ENCODE results near the gene C9orf153.

Gene C9orf153

DNA sequence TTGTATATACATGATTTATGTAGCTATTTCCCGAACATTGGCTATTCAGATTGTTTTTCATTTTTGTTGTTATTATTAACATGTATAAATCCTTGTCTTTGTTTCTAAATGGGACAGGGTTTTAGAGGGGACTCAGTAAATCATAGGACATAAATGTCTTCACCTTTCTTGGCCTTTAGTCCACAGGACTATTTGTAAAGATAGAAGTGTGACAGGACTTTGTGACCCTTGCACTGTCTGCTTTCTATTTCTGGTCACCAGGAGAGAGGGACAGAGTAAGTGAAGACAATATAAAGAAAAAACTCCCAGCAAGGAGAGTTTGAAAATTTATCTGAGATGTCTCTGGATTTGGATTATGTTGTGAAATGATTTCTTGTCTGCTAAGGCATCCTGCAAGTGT, 81.5 kb downstream of the C9orf153 start:
- no peak for DNase-seq (ENCODE audit: low read depth, low spot score)
- peaks cover 1% of the 10 kb centered on the region; the same call in 1 of the 2 replicates for H3K4me1 ChIP-seq (ENCODE audit: control insufficient read depth, insufficient read depth, low read length)
- no CpG with 5 or more reads among the region's 1 CpG for WGBS (ENCODE audit: insufficient coverage, insufficient read length)
- H3K4me3 ChIP-seq (ENCODE audit: low read length), result no peak overlapping the region
- no peaks in the 10 kb centered on the region for H3K27me3 ChIP-seq (ENCODE audit: control insufficient read depth, insufficient read depth, low read length)
- no peaks in the 10 kb centered on the region for H3K9me3 ChIP-seq (ENCODE audit: control insufficient read depth, insufficient read depth, low read length)
- no peaks in the 10 kb centered on the region for H3K36me3 ChIP-seq (ENCODE audit: control insufficient read depth, insufficient read depth, low read length)
- H3K27ac ChIP-seq (ENCODE audit: low read length), result no peak overlapping the region

DNA sequence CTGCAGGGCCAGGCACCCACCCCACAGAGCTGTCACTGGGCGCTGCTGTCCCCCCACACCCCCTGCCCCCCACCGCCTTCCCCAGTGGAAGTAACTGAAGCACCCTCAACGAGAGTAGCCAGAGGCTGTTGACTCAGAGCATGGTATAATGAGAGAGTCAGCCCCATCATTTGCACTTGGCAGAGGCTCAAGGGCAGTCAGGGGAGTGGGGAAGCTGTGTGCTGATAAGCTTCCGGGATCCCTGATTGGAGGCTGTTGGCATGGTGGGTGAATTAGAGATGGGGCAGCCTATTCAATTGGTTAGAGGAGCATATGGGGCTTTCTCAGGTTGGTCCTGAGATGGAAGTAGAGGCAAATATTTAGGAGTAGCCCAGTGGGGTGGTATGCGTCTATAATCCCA, 83.0 kb downstream of the C9orf153 start:
- Histone ChIP-seq H3K27me3 (ENCODE audit: control insufficient read depth, insufficient read depth, low read length) (no peaks in the 10 kb centered on the region), H3K4me3 (ENCODE audit: low read length) (no peak overlapping the region), H3K4me1 (ENCODE audit: control insufficient read depth, insufficient read depth, low read length) (peaks cover 1% of the 10 kb centered on the region; the same call in 1 of the 2 replicates), H3K9me3 (ENCODE audit: control insufficient read depth, insufficient read depth, low read length) (no peaks in the 10 kb centered on the region), H3K36me3 (ENCODE audit: control insufficient read depth, insufficient read depth, low read length) (no peaks in the 10 kb centered on the region), H3K27ac (ENCODE audit: low read length) (no peak overlapping the region)
- no peak for DNase-seq (ENCODE audit: low read depth, low spot score)
- WGBS (ENCODE audit: insufficient coverage, insufficient read length), result no CpG with 5 or more reads among the region's 5 CpGs

DNA sequence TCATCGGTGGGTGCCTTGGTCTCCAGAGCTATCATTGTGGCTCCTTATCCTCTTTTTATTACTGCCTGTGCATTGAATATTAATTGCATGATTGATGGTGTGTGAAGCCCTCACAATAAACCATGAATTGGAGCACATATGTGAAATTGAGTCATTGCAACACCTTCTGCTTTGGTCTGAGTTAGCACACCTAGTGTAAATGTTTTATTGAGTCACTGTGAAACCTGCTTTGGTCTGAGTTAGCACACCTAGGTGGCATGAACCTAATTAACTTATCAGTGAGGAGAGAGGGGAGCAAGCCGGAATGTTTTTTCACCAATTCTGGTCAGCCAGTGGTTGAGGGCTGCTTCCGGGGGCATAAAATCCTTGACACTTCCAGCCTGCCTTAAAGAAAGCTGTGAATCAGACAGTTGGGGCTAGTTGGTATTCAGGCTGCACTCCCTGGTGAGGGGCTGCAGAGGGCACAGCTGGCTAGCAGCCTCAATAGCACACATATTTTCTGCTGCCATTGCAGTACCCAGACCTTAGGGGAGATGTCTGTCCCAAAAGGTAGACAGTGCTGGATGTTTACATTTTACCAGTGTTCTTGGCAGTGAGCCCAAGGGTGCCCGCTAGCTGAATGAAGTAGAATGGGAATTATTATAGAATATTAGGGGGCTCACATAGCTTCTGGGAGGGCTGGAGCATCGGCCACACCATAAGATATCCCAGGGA, 83.6 kb downstream of the C9orf153 start:
- WGBS (ENCODE audit: insufficient coverage, insufficient read length), result no CpG with 5 or more reads among the region's 5 CpGs
- Histone ChIP-seq H3K36me3 (ENCODE audit: control insufficient read depth, insufficient read depth, low read length) (no peaks in the 10 kb centered on the region), H3K9me3 (ENCODE audit: control insufficient read depth, insufficient read depth, low read length) (no peaks in the 10 kb centered on the region), H3K4me1 (ENCODE audit: control insufficient read depth, insufficient read depth, low read length) (peaks cover 1% of the 10 kb centered on the region; the same call in 1 of the 2 replicates), H3K4me3 (ENCODE audit: low read length) (no peak overlapping the region), H3K27ac (ENCODE audit: low read length) (no peak overlapping the region), H3K27me3 (ENCODE audit: control insufficient read depth, insufficient read depth, low read length) (no peaks in the 10 kb centered on the region)
- no peak for DNase-seq (ENCODE audit: low read depth, low spot score)

DNA sequence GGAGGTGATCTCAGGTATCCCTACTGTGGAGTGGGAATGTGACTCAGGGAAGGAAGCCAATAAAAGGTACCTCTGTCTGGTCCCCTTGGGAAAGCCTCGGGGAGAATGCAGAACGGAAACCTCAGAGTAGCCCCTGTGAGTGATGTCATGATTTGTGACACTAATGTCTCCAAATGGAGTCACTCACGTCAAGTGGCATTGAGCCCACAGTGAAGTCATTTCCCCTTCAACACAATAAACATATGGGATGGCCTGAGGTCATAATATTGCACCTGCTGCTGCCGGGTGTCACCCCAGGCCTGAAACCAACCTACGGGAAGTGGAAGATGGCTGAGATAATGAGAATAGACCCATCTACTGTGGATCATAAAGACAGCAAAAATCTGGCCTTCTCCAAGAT, 84.2 kb downstream of the C9orf153 start:
- Histone ChIP-seq H3K27ac (ENCODE audit: low read length) (no peak overlapping the region), H3K27me3 (ENCODE audit: control insufficient read depth, insufficient read depth, low read length) (no peaks in the 10 kb centered on the region), H3K4me3 (ENCODE audit: low read length) (no peak overlapping the region), H3K9me3 (ENCODE audit: control insufficient read depth, insufficient read depth, low read length) (no peaks in the 10 kb centered on the region), H3K36me3 (ENCODE audit: control insufficient read depth, insufficient read depth, low read length) (no peaks in the 10 kb centered on the region), H3K4me1 (ENCODE audit: control insufficient read depth, insufficient read depth, low read length) (peaks cover 1% of the 10 kb centered on the region; the same call in 1 of the 2 replicates)
- no peak for DNase-seq (ENCODE audit: low read depth, low spot score)
- no CpG with 5 or more reads among the region's 5 CpGs for WGBS (ENCODE audit: insufficient coverage, insufficient read length)

All from iPS DF 6.9 (cell line).